Loucy (cell line): ENCODE measurements around the gene BRAF.
"Not testable (repeated sequence)": the region's sequence is repeated elsewhere in the genome, so short reads cannot be mapped to it uniquely, and the experiment has no call there.

Source experiments
- EZH2phosphoT487 ChIP-seq: fragments of 200-600 bp; IDR thresholded peaks from 2 replicates; pipeline ENCODE4 v1.6.1; 2018; ENCODE audit warnings: antibody characterized with exemption, mild to moderate bottlenecking, moderate library complexity, borderline replicate concordance
- TF ChIP-seq, protein P1 (sequence below): fragments of 200-600 bp; sonication (generic); conservative IDR thresholded peaks from 2 replicates; pipeline ENCODE4 v1.5.1; 2014; ENCODE audit warnings: mild to moderate bottlenecking, antibody characterized with exemption, low read length

DNA sequence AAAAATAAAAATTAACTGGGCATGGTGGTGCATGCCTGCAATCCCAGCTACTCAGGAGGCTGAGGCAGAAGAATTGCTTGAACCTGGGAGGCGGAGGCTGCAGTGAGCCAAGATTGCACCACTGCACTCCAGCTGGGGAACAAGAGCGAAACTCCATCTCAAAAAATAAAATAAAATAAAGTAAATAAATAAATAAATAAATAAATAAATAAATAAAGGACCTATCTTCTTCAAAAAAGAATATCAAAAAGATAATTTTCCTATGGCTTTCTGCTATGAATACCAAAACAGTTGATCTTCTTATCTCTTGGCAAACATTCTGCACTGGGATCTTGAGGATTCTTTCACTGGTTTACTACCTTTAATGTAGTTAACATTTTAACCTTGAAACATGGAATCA lies 41.9 kb downstream of the BRAF start:
- TF ChIP-seq, protein P1, sequence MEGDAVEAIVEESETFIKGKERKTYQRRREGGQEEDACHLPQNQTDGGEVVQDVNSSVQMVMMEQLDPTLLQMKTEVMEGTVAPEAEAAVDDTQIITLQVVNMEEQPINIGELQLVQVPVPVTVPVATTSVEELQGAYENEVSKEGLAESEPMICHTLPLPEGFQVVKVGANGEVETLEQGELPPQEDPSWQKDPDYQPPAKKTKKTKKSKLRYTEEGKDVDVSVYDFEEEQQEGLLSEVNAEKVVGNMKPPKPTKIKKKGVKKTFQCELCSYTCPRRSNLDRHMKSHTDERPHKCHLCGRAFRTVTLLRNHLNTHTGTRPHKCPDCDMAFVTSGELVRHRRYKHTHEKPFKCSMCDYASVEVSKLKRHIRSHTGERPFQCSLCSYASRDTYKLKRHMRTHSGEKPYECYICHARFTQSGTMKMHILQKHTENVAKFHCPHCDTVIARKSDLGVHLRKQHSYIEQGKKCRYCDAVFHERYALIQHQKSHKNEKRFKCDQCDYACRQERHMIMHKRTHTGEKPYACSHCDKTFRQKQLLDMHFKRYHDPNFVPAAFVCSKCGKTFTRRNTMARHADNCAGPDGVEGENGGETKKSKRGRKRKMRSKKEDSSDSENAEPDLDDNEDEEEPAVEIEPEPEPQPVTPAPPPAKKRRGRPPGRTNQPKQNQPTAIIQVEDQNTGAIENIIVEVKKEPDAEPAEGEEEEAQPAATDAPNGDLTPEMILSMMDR = not testable (repeated sequence)
- not testable (repeated sequence) for TF ChIP-seq EZH2phosphoT487
